GM12874 (cell line): ENCODE measurements around the gene SCRT2.

Source experiments
- TF ChIP-seq, protein P1 (sequence below): IDR thresholded peaks from 2 replicates; pipeline ENCODE4 v1.5.1; 2011; ENCODE audit warnings: low read depth, mild to moderate bottlenecking, control low read depth, low read length, moderate library complexity; ENCODE audit not compliant: insufficient read depth

The SCRT2 gene

GRCh38 chr20:707451-708110 is 32.0 kb upstream of the SCRT2 start:
- TF ChIP-seq, protein P1, sequence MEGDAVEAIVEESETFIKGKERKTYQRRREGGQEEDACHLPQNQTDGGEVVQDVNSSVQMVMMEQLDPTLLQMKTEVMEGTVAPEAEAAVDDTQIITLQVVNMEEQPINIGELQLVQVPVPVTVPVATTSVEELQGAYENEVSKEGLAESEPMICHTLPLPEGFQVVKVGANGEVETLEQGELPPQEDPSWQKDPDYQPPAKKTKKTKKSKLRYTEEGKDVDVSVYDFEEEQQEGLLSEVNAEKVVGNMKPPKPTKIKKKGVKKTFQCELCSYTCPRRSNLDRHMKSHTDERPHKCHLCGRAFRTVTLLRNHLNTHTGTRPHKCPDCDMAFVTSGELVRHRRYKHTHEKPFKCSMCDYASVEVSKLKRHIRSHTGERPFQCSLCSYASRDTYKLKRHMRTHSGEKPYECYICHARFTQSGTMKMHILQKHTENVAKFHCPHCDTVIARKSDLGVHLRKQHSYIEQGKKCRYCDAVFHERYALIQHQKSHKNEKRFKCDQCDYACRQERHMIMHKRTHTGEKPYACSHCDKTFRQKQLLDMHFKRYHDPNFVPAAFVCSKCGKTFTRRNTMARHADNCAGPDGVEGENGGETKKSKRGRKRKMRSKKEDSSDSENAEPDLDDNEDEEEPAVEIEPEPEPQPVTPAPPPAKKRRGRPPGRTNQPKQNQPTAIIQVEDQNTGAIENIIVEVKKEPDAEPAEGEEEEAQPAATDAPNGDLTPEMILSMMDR = no peak

DNA sequence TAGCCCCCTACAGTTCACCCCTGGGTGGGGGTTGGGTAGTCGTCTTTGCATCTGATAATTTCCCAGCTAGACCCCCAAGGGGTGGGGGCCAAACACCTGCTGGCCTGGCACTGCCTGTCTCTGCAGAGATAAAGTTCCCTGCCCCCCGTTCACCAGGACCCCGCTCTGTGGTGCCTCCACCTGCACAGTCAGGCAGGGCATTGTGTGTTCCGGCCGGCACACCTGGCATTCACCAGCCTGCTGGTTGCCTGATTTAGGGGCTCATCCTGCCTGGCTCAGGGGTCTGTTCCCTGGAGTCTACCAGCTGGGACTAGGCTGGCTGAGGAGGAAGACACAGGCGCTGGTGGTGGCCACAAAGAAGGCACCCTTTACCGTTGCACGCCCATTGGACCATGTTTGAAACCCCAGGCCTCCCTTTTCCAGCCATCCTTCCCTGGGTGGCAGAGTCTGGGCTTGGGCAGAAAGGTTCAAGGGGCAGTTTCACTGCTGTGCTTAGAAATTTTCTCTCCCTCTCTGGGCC is 30.8 kb upstream of the SCRT2 start:
- TF ChIP-seq, protein P1 = no peak

DNA sequence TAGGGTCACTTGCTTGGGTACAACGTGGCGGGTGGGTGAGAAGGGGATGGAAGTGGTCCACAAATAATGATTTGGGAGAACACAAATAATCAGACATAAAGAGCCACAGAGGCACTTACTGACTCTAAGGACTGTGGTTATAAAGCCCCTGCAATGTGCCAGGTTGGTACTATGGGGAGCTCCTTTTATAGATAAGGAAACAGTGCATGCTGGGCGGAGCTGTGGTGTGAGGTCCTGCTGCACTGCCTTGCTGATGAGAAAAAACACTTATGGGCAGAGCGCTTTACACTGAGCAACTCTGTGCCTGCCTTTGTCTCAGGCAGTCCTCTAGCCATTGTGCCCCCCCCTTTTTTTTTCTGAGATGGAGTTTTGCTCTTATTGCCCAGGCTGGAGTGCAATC is 29.1 kb upstream of the SCRT2 start:
- TF ChIP-seq, protein P1 = no peak

- TF ChIP-seq, protein P1 = no peak
Measured at GRCh38 chr20:703426-703825, 27.8 kb upstream of the SCRT2 start.

DNA sequence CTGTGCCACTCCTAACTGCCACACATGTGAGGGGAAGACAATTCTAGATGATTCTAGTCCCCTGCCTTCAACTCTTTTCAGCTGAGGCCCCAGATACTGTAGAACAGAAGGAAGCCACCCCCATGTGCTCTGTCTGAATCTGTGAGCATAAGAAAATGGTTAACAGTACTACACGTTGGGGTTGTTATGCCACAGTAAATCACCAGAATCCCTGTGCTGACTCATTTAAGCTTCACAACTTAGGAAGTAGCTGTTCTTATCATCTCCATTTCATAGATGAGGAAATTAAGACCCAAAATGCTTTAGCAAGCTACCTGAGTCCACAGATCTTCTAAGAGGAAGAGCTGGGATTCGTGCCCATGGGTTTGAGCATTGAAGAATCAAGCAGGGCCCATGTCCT is 27.4 kb upstream of the SCRT2 start:
- TF ChIP-seq, protein P1 = no peak

DNA sequence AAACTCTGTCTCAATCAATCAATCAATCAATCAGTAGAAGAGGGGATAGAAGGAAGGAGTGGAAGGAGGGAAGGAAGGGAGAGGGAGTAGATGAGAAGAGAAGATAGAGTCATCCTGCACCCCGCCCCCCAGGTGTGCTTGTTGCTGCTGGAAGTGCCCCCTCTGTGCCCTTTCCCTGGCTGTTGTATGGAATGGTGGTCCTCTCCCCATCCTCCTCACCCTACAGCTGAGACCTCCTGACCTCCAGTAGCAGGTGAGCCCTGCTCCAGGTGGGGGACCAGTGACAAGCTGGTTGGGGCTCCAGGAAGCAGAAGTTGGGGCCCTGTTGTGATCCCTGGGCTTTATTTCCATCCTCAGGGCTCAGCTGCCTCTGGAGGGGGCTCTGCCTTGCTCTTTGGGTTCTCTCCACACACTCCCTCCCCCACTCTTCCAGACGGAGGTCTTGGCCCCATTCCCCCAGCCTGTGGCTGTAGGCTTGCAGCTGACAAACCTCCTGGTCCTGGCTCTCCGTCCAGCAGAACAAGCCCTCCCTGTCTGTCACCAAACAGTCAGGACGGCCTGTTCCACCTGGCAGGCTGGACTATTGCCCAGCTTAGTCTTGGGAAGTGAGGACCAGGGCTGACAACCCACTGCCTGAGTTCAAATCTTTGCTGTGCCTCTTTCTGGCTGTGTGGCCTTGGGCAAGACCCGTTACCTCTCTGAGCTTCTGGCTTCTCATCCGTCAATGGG is 26.0 kb upstream of the SCRT2 start:
- TF ChIP-seq, protein P1 = no peak

DNA sequence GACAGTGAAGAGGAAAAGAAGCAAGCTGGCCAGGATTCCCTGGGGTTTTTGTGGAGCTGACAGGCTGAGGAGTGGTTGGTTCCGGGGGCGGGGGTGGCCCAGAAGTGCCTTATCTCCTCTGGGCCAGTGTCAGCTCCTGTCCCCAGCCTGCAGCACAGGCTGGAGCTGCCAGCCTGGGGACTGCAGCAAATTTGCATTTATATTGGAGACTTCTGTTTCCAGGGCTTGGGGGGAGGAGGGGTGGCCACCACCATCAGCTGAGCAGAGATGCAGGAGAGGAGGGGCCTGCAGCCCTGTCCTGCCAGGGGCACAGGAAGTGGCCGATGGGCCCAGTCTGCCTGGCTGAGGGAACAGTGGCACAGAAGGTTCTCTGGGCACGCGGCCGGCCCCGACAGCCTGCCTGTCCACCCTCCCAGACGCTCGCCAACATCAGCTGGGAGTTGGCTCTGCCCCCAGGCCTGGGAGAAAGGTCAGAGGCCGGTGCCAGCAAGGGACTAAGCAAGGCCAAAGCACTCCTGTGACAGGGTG is 24.3 kb upstream of the SCRT2 start:
- TF ChIP-seq, protein P1 = no peak
